HepG2 (cell line): ENCODE measurements around the gene ZFAND3. TPM values are rescaled to one million over a fixed set of nuclear protein-coding genes. Genes with fewer than 3 reads are reported as not detected.

Experiments
- AKAP8 ChIP-seq: sonication (generic); formaldehyde crosslinking; IDR thresholded peaks from 2 replicates; pipeline ENCODE4 v1.5.1; 2020; ENCODE audit warnings: mild to moderate bottlenecking, missing genetic modification reagents
- ARHGAP35 ChIP-seq: sonication (generic); formaldehyde crosslinking; IDR thresholded peaks from 2 replicates; pipeline ENCODE4 v1.9.0; 2022; ENCODE audit warnings: mild to moderate bottlenecking, inconsistent platforms, moderate library complexity, missing genetic modification reagents, borderline replicate concordance
- CBX5 ChIP-seq: sonication (generic); formaldehyde crosslinking; IDR thresholded peaks from 2 replicates; pipeline ENCODE4 v1.4.0; 2020; ENCODE audit warnings: missing genetic modification reagents, borderline replicate concordance
- DR1 ChIP-seq: sonication (generic); formaldehyde crosslinking; IDR thresholded peaks from 2 replicates; pipeline ENCODE4 v1.8.0; 2021; ENCODE audit warnings: mild to moderate bottlenecking, missing genetic modification reagents, inconsistent platforms
- GMEB1 ChIP-seq: sonication (generic); formaldehyde crosslinking; IDR thresholded peaks from 2 replicates; pipeline ENCODE4 v1.5.1; 2020; ENCODE audit warnings: missing genetic modification reagents, mild to moderate bottlenecking, borderline replicate concordance
- HIVEP1 ChIP-seq: sonication (generic); formaldehyde crosslinking; IDR thresholded peaks from 2 replicates; pipeline ENCODE4 v1.4.0; 2020; ENCODE audit warnings: mild to moderate bottlenecking, missing genetic modification reagents
- HOXA3 ChIP-seq: sonication (generic); formaldehyde crosslinking; IDR thresholded peaks from 2 replicates; pipeline ENCODE4 v1.5.0; 2020; ENCODE audit warnings: missing genetic modification reagents
- POLR2AphosphoS5 ChIP-seq: IDR thresholded peaks from 2 replicates; pipeline ENCODE4 v1.6.1; 2012; ENCODE audit warnings: low read depth, low read length
- SOX13 ChIP-seq, 3 experiments: fragments of 450-650 bp in 1 of 3; sonication (generic) in 1 of 3; formaldehyde crosslinking in 1 of 3; IDR thresholded peaks in 2 of 3; conservative IDR thresholded peaks in 1 of 3; 2 replicates each; pipeline versions ENCODE4 v1.5.0 to v1.6.1; 2016 to 2020; ENCODE audit warnings: antibody characterized with exemption in 1 of 3, mild to moderate bottlenecking in 1 of 3, missing compliant biosample characterization in 1 of 3, missing genetic modification reagents in 1 of 3, moderate library complexity in 1 of 3
- STAG1 ChIP-seq: sonication (generic); formaldehyde crosslinking; IDR thresholded peaks from 2 replicates; pipeline ENCODE4 v1.4.0; 2020; ENCODE audit warnings: missing genetic modification reagents
- STAT5B ChIP-seq: sonication (generic); formaldehyde crosslinking; IDR thresholded peaks from 2 replicates; pipeline ENCODE4 v1.4.0; 2020; ENCODE audit warnings: missing genetic modification reagents
- YY1 ChIP-seq: IDR thresholded peaks from 2 replicates; pipeline ENCODE4 v1.6.1; 2011; ENCODE audit warnings: low read length, low read depth, moderate library complexity, mild to moderate bottlenecking; ENCODE audit not compliant: insufficient read depth, insufficient replicate concordance
- ZGPAT ChIP-seq: IDR thresholded peaks from 2 replicates; pipeline ENCODE4 v1.6.1; 2016; ENCODE audit warnings: mild to moderate bottlenecking
- ZNF282 ChIP-seq: fragments of 450-650 bp; IDR thresholded peaks from 2 replicates; pipeline ENCODE4 v1.6.1; 2018; ENCODE audit not compliant: partially characterized antibody
- ZNF383 ChIP-seq: sonication (generic); formaldehyde crosslinking; IDR thresholded peaks from 2 replicates; pipeline ENCODE4 v1.4.0; 2020; ENCODE audit warnings: missing genetic modification reagents, mild to moderate bottlenecking, borderline replicate concordance
- ZNF691 ChIP-seq: sonication (generic); formaldehyde crosslinking; IDR thresholded peaks from 2 replicates; pipeline ENCODE4 v1.4.0; 2020; ENCODE audit warnings: missing genetic modification reagents, low read depth, mild to moderate bottlenecking, borderline replicate concordance
- ZNF878 ChIP-seq: sonication (generic); formaldehyde crosslinking; IDR thresholded peaks from 2 replicates; pipeline ENCODE4 v1.8.1; 2023; ENCODE audit warnings: mild to moderate bottlenecking, missing genetic modification reagents, moderate library complexity
- ZSCAN30 ChIP-seq: sonication (generic); formaldehyde crosslinking; IDR thresholded peaks from 2 replicates; pipeline ENCODE4 v1.5.0; 2020; ENCODE audit warnings: mild to moderate bottlenecking, missing genetic modification reagents
- polyA plus RNA-seq, 8 experiments: library from polyadenylated mRNA; depleted of rRNA in 3 of 8; stranded (reverse) in 7 of 8; unstranded in 1 of 8; fragments of >200 nt; fragmentation: Illumina TruSeq in 4 of 8; extraction: Trizol in 4 of 8; gene quantifications; 2 replicates each; pipeline versions ENCODE4 v1.2.1 to v1.2.3, GENCODE V29; 2011 to 2016; ENCODE audit warnings: low read depth in 4 of 8, missing spikeins in 1 of 8, mixed read lengths in 1 of 8; ENCODE audit not compliant: insufficient read depth in 1 of 8
- total RNA-seq, 5 experiments: library from RNA; depleted of rRNA; stranded (reverse); fragments of >200 nt; fragmentation: Illumina TruSeq; extraction: Trizol; gene quantifications; 2 replicates each; pipeline ENCODE4 v1.2.3, GENCODE V29; 2016; ENCODE audit warnings: low read depth in 1 of 5
- TF ChIP-seq, protein P1 (sequence below): sonication (generic); formaldehyde crosslinking; IDR thresholded peaks from 2 replicates; pipeline ENCODE4 v1.4.0; 2020; ENCODE audit warnings: missing genetic modification reagents

ZFAND3 gene
- total and polyA plus RNA-seq, 2 of the 13 experiments (the other 11 are each of a cell fraction or from before 2014, with no cell fraction given), result 16.4 to 17.1 TPM

DNA sequence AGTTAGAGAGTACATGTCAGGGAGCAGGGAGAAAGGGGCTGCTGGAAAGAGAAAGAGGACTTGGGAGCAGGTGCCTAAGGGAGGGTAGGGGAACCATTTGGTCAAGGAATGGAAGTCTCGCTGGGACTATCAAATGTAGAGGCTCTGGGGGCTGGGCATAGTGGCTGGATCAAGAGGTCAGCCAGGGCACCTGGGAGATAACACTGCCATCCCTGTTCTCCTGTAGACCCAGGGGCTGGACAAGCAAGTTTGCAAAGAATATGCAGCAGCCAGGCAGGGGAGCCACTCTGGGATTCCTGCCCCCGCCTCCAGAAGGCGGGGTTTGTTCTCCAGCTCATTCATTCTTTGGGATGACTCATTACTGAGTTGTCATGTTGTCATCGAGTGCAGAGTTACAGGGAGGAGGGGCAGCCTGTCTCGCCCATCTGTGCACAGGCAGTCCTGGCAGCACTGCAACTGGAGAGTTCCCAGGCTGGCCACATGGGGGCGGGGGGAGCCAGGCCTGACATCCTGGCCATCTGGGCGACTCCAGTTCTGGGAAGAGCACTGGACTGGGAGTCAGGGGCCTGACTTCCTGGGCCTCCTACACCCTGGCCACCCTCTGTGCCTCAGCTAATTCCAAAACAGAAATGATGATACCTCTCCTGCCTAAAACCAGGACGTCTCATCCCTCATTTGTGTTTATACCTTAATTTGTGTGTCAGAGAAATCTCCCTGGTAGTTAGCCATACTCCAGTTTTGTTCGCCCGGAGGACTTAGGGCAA, 28.2 kb upstream of the ZFAND3 start (continued):
- peak; percentile 43; the same call in 1 of the 2 replicates for TF ChIP-seq GMEB1 (CRISPR knock-in tag)
- TF ChIP-seq ZNF282, result no peak
- TF ChIP-seq ZNF878 (CRISPR knock-in tag), result no peak
- TF ChIP-seq DR1, result 0 out of 2 replicates have a peak, but pooled peaks have one; percentile 22
- TF ChIP-seq ZNF383, result no peak
- TF ChIP-seq STAG1, result peak; percentile 93
- peak; percentile 41; the same call in 1 of the 2 replicates for TF ChIP-seq HIVEP1 (CRISPR knock-in tag)
- TF ChIP-seq HOXA3 (CRISPR knock-in tag), result peak; percentile 84
- peak; percentile 63; the same call in 1 of the 2 replicates for TF ChIP-seq AKAP8
- no peak for TF ChIP-seq SOX13 (IDR thresholded peaks at IDR 0.05)
- peak in 1 of 2 experiments; percentile 74; a peak in 2 of 4 replicates for TF ChIP-seq SOX13 (CRISPR knock-in tag; conservative IDR thresholded peaks at IDR 0.05 in 1 of 2, IDR thresholded peaks at IDR 0.05 in 1 of 2)
- TF ChIP-seq YY1, result peak; percentile 76
- 0 out of 2 replicates have a peak, but pooled peaks have one; percentile 31 for TF ChIP-seq STAT5B (CRISPR knock-in tag)
- TF ChIP-seq ZGPAT (CRISPR knock-in tag), result peak; percentile 87
- TF ChIP-seq ARHGAP35 (CRISPR knock-in tag), result 0 out of 2 replicates have a peak, but pooled peaks have one; percentile 54
- TF ChIP-seq, protein P1, sequence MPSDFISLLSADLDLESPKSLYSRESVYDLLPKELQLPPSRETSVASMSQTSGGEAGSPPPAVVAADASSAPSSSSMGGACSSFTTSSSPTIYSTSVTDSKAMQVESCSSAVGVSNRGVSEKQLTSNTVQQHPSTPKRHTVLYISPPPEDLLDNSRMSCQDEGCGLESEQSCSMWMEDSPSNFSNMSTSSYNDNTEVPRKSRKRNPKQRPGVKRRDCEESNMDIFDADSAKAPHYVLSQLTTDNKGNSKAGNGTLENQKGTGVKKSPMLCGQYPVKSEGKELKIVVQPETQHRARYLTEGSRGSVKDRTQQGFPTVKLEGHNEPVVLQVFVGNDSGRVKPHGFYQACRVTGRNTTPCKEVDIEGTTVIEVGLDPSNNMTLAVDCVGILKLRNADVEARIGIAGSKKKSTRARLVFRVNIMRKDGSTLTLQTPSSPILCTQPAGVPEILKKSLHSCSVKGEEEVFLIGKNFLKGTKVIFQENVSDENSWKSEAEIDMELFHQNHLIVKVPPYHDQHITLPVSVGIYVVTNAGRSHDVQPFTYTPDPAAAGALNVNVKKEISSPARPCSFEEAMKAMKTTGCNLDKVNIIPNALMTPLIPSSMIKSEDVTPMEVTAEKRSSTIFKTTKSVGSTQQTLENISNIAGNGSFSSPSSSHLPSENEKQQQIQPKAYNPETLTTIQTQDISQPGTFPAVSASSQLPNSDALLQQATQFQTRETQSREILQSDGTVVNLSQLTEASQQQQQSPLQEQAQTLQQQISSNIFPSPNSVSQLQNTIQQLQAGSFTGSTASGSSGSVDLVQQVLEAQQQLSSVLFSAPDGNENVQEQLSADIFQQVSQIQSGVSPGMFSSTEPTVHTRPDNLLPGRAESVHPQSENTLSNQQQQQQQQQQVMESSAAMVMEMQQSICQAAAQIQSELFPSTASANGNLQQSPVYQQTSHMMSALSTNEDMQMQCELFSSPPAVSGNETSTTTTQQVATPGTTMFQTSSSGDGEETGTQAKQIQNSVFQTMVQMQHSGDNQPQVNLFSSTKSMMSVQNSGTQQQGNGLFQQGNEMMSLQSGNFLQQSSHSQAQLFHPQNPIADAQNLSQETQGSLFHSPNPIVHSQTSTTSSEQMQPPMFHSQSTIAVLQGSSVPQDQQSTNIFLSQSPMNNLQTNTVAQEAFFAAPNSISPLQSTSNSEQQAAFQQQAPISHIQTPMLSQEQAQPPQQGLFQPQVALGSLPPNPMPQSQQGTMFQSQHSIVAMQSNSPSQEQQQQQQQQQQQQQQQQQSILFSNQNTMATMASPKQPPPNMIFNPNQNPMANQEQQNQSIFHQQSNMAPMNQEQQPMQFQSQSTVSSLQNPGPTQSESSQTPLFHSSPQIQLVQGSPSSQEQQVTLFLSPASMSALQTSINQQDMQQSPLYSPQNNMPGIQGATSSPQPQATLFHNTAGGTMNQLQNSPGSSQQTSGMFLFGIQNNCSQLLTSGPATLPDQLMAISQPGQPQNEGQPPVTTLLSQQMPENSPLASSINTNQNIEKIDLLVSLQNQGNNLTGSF, result no peak
- TF ChIP-seq CBX5 (CRISPR knock-in tag), result peak; percentile 90; the same call in 1 of the 2 replicates
- TF ChIP-seq POLR2AphosphoS5, result no peak
- peak; percentile 100 for TF ChIP-seq ZNF691
- TF ChIP-seq ZSCAN30 (CRISPR knock-in tag), result no peak
